NCI-H2171 treated with DMSO at 0.1 percent for 48 hours (cell line): ENCODE measurements around the gene ZNF148.
A peak's percentile ranks its signal among the peaks of the same experiment; 100 is the strongest.

Experiments
- DNase-seq: peaks from one replicate; lab custom pipeline; 2025; lab: John Stamatoyannopoulos, UW

Gene ZNF148

DNA sequence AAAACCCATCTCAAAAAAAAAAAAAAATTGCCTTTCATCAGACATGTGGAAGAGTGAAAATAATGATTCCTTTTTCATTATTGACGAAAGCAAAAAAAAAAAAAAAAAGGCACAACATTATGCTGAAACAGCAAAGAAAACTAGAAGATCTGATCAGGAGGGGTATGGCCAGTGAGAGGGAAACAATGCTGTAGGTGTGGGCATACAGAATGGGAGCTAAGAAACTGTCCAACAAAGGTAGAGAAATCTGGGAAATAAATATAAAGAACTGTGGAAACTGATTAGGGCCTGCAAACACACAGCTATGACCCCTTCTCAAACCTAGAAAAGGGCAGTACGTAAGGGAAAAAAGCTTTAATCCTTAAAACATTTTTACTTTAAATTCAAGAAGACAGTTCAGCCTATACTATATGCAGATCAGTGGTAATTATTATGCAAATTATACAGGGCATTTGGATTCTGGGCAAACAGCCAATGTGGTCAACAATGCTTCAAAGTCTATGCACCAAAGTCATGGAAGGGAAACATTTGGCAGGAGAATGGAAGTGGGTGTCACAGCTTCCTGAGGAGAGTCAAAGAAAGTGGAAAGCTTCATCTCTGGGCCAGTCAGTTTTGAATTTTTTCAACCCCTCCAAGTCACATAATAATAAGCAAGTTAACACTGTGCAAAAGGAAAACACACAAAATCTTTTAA, 94.3 kb downstream of the ZNF148 start:
- DNase-seq: peak; percentile 36

GRCh38 chr3:125278155-125278554, 97.0 kb downstream of the ZNF148 start:
- DNase-seq: no peak

- no peak for DNase-seq
These were observed 104.0 kb downstream of the ZNF148 start for GRCh38 chr3:125271127-125271526.

DNA sequence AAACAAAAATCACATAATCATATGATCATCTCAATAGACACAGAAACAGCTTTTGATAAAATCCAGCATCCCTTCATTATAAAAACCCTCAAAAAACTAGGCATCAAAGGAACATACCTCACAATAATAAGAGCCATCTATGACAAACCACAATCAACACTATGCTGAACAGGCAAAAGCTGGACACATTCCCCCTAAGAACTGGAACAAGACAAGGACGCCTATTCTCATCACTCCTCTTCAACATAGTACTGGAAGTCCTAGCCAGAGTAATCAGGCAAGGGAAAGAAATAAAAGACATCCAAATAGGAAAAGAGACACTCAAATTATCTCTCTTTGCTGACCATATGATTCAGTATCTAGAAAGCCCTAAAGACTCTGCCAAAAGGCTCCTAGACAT, 107.7 kb downstream of the ZNF148 start:
- DNase-seq: no peak

DNA sequence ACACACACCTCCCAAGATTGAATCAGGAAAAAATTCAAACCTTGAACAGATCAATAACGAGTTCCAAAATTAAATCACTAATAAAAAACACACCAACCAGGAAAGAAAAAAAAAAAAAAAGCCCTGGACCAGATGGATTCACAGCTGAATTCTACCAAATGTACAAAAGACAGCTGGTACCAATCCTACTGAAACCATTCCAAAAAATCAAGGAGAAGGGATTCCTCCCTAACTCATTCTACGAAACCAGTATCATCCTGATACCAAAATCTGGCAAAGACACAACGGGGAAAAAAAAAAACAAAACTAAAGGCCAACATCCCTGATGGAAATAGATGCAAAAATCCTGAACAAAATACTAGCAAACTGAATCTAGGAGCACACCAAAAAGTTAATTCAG, 108.2 kb downstream of the ZNF148 start:
- DNase-seq: peak; percentile 48

- DNase-seq: no peak
These were observed 113.0 kb downstream of the ZNF148 start for GRCh38 chr3:125262161-125262560.

DNA sequence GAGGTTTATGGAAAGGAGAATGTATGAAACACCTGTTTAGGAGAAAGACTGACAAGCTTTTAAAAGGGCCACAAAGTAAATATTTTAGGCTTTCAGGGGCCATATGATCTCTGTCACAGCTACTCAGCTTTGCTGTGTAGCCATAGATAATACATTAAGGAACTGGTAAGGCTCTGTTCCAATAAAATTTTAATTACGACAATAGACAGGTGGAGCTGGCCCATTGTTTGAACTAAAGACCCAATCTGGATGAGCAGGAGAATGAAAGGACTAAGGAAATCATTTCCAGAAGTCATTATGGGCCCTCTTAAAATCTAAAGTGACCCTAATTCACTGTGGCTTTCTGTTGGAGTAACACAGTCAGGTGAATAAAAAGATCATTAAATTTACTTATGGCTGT, 114.1 kb downstream of the ZNF148 start:
- DNase-seq: no peak

- DNase-seq: no peak
These were observed 115.0 kb downstream of the ZNF148 start for GRCh38 chr3:125260158-125260557.

GRCh38 chr3:125257536-125257935, 117.6 kb downstream of the ZNF148 start:
- DNase-seq: no peak

DNA sequence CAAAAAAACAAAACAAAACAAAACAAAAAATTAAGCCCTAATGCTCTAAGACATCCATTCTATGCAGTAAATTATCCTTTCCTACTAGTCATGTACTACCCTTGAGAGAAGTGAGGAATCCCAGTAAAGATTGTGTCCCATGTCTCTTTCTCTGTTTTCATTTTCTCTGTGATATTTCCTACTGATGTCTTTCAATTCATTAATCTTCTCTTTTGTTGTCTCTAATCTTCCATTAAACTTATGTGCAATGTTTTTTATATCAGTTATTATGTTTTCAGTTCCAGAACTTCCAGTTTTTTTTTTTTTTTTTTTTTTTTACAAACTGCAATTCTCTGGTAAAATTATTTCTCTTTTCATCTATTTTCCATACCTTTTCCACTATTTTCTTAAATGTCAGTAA, 118.5 kb downstream of the ZNF148 start:
- DNase-seq: no peak

- DNase-seq: no peak
These were observed 124.2 kb downstream of the ZNF148 start for GRCh38 chr3:125250973-125251372.

- no peak for DNase-seq
These were observed 128.9 kb downstream of the ZNF148 start for GRCh38 chr3:125246237-125246636.

DNA sequence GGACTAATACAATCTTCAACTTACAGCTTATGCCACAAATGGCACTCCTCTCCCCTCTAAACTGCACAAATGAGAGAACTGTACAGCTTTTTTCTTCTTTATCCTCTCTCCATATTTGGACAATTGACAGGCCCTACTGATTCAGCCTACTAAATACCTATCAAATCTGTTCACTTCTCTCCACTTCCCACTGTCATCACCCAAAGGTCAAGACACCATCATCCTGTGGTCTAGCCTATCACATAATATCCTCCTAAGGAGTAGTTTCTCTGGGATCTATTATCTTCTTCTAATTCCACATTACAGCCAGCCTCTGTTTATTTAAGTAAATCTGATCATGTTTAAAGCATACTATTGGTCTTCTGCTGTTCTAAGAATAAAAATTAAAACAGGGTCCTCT, 129.6 kb downstream of the ZNF148 start:
- no peak for DNase-seq

DNA sequence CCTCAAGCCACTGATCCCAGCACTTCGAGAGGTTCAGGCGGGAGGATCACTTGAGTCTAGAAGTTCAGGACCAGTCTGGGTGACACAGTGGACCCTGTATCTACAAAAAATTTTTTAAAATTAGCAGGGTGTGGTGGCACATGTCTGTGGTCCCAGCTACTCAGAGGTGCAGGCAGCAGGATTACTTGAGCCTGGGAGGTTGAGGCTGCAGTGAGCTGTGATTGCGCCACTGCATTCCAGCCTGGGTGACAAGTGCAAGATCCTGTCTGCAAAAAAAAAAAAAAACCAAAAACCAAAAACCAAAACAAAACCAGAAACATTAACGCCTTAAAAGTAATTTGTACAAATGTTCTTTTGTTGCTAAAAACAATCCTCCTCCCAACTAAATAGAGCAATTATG, 134.6 kb downstream of the ZNF148 start:
- no peak for DNase-seq

DNA sequence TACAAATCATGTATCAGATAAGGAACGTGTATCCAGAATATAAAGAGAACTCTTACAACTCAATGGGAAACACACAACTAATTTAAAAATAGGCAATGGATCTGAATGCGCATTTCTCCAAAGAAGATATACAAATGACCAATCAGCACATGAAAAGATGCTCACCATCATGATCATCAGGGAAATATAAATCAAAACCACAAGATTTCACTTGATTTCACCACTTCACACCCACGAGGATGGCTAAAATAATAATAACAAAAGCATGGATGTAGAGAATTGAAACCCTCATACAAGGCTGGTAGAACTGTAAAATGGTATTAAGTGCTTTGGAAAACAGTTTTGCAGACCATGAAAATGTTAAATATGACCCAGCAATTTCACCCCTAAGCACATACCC, 135.9 kb downstream of the ZNF148 start:
- no peak for DNase-seq

DNA sequence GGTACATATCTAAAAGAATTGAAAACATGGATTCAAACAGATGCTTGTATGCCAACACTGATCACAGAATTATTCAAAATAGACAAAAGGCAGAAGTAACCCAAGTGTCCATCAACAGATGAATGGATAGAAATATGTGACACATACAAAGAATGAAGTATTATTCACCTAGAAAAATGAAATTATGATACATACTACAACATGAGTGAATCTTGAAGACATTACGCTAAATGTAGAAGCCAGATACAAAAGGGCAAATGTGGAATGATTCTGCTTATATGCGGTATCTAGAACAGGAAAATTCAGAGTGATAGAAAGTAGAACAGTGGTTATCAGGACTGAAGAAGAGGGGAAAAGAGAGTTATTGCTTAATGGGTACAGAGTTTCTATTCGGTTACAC, 136.4 kb downstream of the ZNF148 start:
- DNase-seq: no peak

DNA sequence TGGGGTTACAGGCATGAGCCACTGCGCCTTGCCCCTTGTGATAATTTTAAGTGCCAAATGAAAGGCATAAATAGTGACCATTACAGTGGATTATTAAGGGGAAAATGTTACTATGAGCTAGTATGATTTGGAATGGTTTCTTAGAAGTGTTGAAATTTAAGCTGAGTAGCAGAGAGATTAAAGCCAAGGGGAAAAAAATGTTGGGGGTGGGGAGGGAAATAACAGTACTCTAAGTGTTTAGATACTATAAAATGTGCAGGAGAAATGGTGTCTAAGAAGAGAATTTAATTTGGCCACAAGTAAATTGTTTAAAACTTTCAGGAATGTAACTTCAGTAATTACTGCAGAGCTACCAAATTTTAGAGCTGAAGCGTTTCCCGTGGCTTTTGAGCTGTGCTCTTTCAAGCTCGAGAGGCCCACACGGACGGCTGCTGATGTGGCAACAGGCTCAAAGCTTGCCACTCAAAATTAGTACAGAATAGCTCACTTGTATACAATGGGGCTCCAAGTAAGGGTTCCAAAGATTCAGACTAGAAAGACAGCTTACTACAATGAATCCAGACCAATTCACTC, 138.7 kb downstream of the ZNF148 start:
- no peak for DNase-seq

DNA sequence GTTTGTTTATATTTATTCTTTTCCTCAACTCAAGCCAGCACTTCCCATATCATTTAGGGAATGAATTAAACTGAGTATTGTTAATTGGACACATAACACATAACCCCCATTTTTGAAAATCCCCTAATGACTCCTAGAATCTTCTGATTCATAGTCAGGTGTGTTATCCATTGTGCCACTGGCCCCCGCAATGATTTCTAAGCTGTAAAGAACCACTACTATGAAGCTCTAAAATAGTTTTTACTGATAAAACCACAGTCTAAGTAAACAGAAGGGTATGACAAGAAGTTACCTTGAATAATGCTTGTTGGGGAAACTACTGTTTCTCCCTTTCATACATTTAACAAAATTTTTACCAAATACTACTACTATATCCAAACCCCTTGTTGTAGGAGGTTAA, 140.3 kb downstream of the ZNF148 start:
- no peak for DNase-seq

GRCh38 chr3:125232401-125232800, 142.7 kb downstream of the ZNF148 start:
- no peak for DNase-seq

- no peak for DNase-seq
These were observed 143.2 kb downstream of the ZNF148 start for GRCh38 chr3:125231895-125232294.

- no peak for DNase-seq
These were observed 145.4 kb downstream of the ZNF148 start for GRCh38 chr3:125229707-125230106.

- DNase-seq: no peak
These were observed 146.0 kb downstream of the ZNF148 start for GRCh38 chr3:125229168-125229567.

GRCh38 chr3:125221831-125222230, 153.3 kb downstream of the ZNF148 start:
- no peak for DNase-seq
